GM12864 (cell line): ENCODE results near the gene ABCA4.
A peak's percentile ranks its signal among the peaks of the same experiment; 100 is the strongest.

Experiments
- DNase-seq: peaks from one replicate; pipeline ENCODE4 v3.0.0-alpha.2; 2011; ENCODE audit warnings: low read depth
- H3K4me3 ChIP-seq: 2 replicates; pipeline ENCODE4 v1.5.1; 2011; ENCODE audit warnings: mild to moderate bottlenecking, low read depth, low read length, control low read depth
- TF ChIP-seq, protein P1 (sequence below): IDR thresholded peaks from 2 replicates; pipeline ENCODE4 v1.5.1; 2011; ENCODE audit warnings: low read depth, mild to moderate bottlenecking, moderate library complexity, low read length, control low read depth, inconsistent platforms; ENCODE audit errors: missing control alignments

ABCA4 gene

GRCh38 chr1:94069919-94070285 lies 51.0 kb downstream of the ABCA4 start:
- no peak overlapping the region for H3K4me3 ChIP-seq
- TF ChIP-seq, protein P1, sequence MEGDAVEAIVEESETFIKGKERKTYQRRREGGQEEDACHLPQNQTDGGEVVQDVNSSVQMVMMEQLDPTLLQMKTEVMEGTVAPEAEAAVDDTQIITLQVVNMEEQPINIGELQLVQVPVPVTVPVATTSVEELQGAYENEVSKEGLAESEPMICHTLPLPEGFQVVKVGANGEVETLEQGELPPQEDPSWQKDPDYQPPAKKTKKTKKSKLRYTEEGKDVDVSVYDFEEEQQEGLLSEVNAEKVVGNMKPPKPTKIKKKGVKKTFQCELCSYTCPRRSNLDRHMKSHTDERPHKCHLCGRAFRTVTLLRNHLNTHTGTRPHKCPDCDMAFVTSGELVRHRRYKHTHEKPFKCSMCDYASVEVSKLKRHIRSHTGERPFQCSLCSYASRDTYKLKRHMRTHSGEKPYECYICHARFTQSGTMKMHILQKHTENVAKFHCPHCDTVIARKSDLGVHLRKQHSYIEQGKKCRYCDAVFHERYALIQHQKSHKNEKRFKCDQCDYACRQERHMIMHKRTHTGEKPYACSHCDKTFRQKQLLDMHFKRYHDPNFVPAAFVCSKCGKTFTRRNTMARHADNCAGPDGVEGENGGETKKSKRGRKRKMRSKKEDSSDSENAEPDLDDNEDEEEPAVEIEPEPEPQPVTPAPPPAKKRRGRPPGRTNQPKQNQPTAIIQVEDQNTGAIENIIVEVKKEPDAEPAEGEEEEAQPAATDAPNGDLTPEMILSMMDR: no peak
- DNase-seq: no peak

DNA sequence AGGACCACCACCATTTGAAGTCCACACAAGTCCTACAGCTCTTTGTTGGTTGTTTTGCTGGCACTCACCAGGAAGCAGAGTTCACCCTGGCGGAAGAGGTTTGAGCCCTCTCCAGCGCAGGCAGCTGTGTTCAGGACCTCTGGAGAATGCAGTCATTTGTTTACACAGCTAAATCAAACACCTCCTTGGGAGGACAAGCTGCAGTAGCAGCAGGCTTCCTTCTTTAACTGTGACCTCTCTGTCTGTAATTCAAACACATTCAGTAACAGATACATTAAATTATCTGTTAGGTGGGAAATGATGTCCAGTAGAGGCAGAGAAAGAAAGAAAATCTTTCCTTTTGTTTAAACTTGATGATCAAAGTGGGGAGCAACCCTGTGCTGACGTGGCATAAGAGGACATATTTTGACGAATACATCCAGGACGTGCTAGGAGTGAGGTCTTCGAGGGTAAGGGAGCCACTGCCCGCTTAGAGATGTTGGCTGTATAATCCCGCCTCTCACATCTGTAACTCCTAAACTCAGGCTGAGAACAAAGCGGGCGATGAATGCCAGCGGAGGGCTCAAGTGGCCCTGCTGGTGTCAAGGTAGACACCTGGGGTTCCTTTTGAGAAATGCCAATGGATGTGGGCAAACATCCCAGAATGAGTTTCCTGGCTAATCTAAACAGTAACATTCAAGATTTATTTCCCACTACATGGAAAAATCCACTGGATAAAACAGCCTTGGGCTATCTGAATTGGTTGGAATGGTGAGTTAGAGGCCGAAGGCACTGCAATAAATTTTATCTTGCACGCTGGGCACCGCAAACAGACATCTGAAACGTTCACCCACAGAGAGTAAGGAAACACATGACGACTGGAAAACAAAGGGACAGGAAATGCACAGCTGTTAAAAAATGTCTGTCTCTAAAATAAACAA lies 51.7 kb downstream of the ABCA4 start:
- TF ChIP-seq, protein P1: no peak
- DNase-seq: no peak
- no peak overlapping the region for H3K4me3 ChIP-seq

GRCh38 chr1:94068096-94068998 lies 52.6 kb downstream of the ABCA4 start:
- DNase-seq: no peak
- TF ChIP-seq, protein P1: no peak
- H3K4me3 ChIP-seq: no peak overlapping the region

DNA sequence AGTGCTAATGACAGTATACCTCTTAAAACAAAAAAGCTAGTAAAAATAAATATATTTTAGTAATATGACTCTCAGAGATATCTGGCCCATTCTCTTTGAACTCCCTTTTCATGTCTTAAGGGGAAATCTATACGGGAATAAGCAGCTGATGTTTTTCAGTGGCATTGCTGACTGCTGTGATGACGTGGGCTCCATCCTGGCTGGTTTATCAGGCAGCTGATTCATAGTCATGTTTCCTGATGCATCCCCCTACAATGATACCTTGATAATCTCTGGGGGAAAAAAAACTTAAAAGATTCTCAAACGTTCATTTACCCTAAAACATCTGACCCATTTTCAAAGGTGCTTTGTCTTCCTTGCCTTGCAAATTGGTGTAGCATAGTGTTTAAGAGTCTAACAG lies 53.8 kb downstream of the ABCA4 start:
- TF ChIP-seq, protein P1: no peak
- no peak for DNase-seq
- H3K4me3 ChIP-seq: no peak overlapping the region

DNA sequence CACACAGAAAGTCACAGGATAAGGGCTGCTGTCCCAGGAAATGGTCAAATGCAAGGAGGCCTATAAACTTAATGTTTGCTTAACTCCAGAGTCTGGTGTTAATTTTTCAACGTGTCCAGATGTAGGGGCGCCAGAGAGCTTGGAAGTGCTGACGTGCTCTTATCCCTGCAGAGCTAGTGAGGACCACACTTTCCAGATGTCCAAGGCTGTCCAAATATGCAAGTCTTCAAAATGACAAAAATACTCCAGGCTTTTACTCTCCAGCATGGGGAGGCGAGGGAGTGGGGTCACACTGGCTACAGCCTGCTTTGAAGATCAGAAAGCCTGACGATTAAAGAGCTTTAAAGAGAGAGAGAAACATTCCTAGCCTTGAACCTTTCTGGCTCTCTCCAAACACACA lies 57.6 kb downstream of the ABCA4 start:
- DNase-seq: no peak
- no peak overlapping the region for H3K4me3 ChIP-seq
- TF ChIP-seq, protein P1: peak; percentile 33

GRCh38 chr1:94061513-94062443 lies 59.2 kb downstream of the ABCA4 start:
- no peak overlapping the region for H3K4me3 ChIP-seq
- DNase-seq: no peak
- TF ChIP-seq, protein P1: peak; percentile 99
